Left kidney (tissue), 2 donors: ENCODE data around the gene ATP2B2. TPM values are rescaled to one million over a fixed set of nuclear protein-coding genes. Genes with fewer than 3 reads are reported as not detected.

Source experiments
- DNase-seq: peaks from one replicate; pipeline ENCODE4 v3.0.0-alpha.2; 2013
- polyA plus RNA-seq: library from polyadenylated mRNA; unstranded; fragments of 120-200 nt; gene quantifications from one replicate; pipeline ENCODE4 v1.2.1, GENCODE V29; 2013; ENCODE audit not compliant: insufficient read length

ATP2B2 gene
- polyA plus RNA-seq, 1 donor = 1.1 TPM

GRCh38 chr3:10361375-10361774 is 144.0 kb downstream of the ATP2B2 start:
- DNase-seq = no peak

- no peak for DNase-seq
Measured at GRCh38 chr3:10360478-10360877, 144.9 kb downstream of the ATP2B2 start.

GRCh38 chr3:10359761-10360161 is 145.6 kb downstream of the ATP2B2 start:
- DNase-seq = no peak

DNA sequence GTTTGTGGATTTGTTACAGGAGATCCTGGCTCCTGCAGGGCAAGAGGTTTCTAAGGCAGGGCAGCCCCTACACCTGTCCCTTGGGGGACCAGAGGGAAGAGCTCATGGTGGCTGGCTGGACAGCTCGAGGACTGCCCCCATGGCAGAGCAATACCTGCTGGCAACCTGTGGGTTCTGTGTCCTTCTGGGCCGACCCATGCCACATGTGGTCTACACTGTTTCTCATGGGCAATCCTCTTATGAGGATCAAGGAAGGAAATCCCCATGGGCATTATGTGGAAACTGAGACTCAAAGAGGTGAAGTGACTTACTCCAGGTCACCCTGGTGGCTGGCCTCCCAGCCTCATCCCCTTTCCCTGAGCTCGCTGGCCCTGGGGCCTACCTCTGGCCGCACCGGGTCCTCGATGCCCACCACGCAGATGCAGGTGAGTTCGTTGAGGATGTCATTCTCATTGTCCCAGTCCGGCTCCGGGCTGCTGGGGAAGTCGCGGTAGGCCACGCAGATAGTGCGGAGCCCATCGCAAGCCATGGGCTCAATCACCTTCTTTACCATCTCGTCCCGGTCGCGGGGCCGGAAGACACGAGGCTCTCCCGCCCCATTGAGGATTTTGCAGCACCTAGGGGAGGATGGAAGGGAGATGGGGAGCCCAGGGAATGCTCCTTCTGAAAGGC is 146.9 kb downstream of the ATP2B2 start:
- no peak for DNase-seq

GRCh38 chr3:10357592-10358308 is 147.6 kb downstream of the ATP2B2 start:
- no peak for DNase-seq

GRCh38 chr3:10357095-10357494 is 148.3 kb downstream of the ATP2B2 start:
- no peak for DNase-seq

- no peak for DNase-seq
Measured at GRCh38 chr3:10356461-10356981, 148.9 kb downstream of the ATP2B2 start.

DNA sequence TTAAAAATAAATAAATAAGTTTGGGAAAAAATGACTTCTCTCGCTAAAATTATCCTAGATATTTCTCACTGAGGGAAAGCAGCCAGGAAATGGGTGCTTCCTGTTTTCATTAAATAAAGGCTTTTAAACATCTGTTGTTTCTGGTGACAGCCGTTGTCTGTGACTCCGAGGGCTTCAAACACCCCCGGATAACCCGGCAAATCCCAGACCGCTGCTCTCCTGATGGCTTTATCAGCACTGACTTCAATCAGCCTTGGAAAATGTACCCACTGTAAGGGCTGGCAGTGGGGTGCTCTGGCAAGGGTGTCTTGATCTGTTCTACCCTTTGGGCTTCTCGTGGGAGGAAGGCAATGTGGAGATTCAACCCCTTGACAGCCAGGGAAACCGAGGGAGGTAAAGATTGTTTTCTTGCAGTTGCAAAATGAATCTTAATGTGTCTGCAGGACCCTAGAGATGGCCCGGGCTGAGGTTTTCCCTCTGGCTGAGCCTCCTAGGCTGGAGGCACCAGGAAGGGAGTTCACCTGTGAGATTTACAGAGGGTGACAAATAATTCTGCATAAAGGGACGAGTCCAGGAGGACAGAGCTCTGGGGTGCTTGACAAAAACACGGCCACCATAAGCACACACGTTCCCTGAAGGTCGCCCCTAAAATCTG is 150.9 kb downstream of the ATP2B2 start:
- no peak for DNase-seq

DNA sequence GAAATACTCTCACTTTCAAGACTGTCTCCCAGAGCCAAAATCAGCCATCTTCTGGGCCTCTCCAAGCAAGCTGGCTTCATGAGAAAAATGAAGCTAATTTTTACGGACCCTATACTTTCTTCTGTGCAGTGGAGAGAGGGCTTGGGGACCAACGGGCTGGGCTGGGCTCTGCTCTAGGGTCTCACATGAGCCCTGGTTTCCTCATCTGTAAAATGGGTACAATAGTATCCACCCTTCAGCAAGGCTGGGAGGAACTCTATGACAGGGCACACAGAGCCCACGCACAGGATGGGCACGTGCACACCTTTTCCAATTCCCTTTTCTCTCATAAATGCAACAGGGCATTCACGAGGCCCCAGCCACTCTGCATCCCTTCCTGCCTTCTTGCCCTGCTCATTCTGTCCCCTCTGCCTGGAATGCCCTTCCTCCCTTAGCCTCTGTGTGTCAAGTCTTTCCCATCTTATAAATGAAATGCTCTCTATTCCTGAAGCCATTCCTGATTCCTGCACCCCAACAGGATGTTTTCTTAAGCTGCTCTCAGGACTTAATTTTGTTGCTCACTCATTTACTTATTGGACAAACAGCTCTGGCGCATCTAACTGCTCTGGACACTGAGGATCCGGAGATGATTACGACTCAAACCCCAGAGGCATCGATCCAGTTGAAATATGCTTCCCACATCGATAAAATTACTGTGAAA is 151.6 kb downstream of the ATP2B2 start:
- DNase-seq = no peak

- no peak for DNase-seq
Measured at GRCh38 chr3:10353160-10353559, 152.2 kb downstream of the ATP2B2 start.

GRCh38 chr3:10352146-10352911 is 153.1 kb downstream of the ATP2B2 start:
- no peak for DNase-seq

DNA sequence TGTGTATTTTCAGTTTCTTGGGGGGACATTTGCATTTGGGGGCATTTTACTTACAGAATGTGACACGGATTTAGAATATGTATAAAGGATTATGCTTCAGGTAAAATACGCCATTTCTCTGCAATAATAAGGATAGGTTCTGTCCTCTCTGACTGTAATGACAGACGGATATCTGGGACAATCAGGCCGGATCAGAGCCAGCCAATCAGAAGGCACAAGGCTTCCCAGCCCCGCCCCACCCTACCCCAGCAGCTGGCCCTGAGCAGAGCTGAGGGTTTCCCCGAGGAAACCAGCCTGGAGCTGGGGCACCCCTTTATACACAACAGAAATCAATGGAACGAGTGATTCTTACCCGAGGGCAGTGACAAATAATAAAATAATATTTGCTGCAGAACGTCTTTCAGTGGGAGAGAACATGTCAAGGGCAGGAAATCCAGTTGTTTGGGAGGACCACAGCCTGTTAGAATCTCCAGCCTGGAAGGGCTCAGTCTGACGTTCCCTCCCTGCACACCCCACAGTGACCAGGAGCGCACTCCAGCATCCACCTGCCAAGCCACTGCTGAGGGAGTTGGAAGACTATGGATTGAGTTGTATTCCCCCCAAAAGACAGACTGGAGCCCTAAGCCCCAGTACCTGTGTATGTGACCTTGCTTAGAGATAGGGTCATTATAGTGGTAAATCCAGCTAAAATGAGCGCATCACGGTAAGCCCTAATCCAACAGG is 154.2 kb downstream of the ATP2B2 start:
- DNase-seq = no peak

- no peak for DNase-seq
Measured at GRCh38 chr3:10350324-10350985, 154.9 kb downstream of the ATP2B2 start.

DNA sequence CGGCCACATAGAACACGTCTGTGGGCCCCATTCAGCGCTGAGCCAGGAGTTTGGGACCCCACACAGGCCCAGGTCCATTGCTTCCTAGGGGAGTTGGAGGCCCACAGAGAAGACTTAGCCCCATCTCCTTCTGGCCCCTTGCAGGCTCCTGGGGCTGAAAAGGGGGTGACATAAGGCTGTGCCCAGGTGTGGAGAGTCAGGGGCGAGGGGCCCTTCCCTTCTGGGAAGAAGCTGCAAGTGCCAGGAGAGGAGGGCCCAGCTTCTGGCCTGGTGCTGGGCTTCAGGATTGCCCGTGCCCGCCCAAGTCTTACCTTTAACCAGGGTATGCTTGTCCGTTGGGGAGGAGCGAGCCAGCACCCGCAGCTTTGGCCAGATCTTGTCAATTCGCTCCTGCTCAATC is 155.6 kb downstream of the ATP2B2 start:
- no peak for DNase-seq

GRCh38 chr3:10348404-10348721 is 157.0 kb downstream of the ATP2B2 start:
- no peak for DNase-seq

DNA sequence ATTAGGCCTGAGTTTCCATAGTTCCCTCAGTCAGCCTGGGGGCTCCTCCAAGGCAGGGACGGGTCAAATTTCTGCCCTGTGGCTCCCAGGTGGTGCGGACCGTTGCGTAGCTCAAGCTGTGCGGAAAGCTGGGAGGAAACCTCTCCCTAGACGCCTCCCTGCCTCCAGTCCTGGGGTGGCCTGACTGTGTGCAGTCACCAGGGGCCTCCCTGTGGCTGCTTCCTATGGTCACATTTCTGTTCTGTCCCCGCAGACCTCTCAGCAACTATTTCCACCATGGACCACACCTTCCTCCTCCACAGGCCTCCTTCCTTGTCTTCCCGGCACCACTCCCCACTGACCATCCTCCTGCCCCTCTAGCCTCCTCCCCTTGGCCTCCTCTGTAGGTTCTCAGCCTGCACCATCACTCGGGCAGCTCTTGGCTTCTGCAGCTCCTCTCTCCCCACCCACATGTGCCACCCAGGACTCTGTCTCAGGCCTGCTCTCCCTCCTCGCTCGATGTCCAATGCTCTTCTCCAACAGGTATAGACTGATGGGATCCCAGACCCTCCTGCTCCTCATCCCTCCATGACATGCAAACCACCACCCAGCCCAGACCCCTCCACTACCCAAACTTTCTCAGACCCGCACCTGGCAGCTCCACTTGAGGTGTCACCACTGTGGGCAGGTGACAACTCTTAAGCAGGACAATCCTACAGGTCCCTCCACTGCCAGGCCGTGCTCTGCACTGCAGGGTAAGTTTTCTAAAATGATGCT is 157.6 kb downstream of the ATP2B2 start:
- DNase-seq = no peak

DNA sequence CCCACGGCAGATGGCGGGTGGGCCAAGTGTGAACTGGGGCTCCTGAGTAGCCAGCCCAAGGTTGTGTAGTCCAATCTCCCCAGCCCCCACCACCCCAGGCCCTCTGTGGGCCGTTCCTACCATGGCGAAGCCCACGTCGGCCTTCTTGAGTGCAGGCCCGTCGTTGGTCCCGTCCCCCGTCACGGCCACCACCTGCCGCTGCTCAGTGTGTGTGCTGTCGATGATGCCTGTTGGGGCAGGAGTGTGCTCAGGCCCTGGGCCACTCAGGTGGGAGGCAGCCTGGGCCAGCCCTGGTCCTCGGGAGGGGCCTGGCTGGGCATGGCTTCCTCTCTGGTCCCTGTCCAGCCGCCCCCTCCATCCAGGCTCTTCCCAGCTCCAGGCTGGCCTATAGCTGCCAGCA is 159.5 kb downstream of the ATP2B2 start:
- no peak for DNase-seq

DNA sequence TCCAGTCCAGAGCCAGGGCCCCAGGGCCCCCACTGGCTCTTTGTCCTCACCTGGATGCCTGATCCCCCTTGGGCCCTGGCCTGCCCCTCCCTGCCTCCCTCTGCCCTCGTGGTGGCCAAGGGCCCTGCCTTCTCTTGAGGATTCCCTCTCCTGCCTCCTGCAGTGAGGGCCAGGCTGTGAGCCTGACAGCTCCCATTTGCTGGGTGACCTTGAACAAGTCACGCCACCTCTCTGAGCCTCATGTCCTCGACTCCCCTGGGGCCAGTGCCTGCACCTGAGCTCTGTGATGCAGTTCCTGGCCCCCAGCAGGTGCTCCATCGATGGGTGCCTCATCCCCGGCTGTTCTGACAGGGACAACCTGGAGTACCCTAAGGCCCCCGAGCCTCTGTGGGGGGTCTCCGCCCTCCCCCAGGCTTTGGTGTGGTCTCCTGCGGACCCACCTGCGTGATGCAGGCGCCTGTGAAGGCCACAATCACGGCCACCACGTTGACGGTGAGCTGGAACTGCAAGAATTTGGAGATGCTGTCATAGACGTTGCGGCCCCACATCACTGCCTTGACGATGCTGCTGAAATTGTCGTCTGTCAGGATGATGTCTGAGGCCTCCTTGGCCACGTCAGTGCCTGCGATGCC is 160.3 kb downstream of the ATP2B2 start:
- DNase-seq = no peak
